GM06990 (cell line): ENCODE results near the gene HMCN2.

Experiments
- DNase-seq: peaks from one replicate; pipeline ENCODE4 v3.0.0-alpha.2; 2011; ENCODE audit not compliant: insufficient read length; ENCODE audit errors: extremely low read depth
- H3K27me3 ChIP-seq: replicated peaks from 2 replicates; pipeline ENCODE4 v1.6.0; 2011; ENCODE audit warnings: low read length; ENCODE audit not compliant: control insufficient read depth, insufficient read depth
- H3K36me3 ChIP-seq: 2 replicates; pipeline ENCODE4 v1.5.1; 2011; ENCODE audit warnings: low read length; ENCODE audit not compliant: control insufficient read depth, insufficient read depth
- H3K4me3 ChIP-seq: replicated peaks from 2 replicates; pipeline ENCODE4 v1.5.1; 2011; ENCODE audit warnings: low read depth, mild to moderate bottlenecking, control low read depth, low read length
- CTCF ChIP-seq: IDR thresholded peaks from 2 replicates; pipeline ENCODE4 v1.5.1; 2011; ENCODE audit warnings: low read length, control low read depth, mild to moderate bottlenecking, inconsistent platforms; ENCODE audit not compliant: insufficient read depth, poor library complexity, severe bottlenecking

HMCN2 gene

GRCh38 chr9:130325921-130326320 is 60.4 kb downstream of the HMCN2 start:
- no peak for DNase-seq
- no peaks in the 10 kb centered on the region for H3K36me3 ChIP-seq
- H3K27me3 ChIP-seq: peaks cover 4% of the 10 kb centered on the region
- TF ChIP-seq CTCF: no peak
- H3K4me3 ChIP-seq: no peak overlapping the region

DNA sequence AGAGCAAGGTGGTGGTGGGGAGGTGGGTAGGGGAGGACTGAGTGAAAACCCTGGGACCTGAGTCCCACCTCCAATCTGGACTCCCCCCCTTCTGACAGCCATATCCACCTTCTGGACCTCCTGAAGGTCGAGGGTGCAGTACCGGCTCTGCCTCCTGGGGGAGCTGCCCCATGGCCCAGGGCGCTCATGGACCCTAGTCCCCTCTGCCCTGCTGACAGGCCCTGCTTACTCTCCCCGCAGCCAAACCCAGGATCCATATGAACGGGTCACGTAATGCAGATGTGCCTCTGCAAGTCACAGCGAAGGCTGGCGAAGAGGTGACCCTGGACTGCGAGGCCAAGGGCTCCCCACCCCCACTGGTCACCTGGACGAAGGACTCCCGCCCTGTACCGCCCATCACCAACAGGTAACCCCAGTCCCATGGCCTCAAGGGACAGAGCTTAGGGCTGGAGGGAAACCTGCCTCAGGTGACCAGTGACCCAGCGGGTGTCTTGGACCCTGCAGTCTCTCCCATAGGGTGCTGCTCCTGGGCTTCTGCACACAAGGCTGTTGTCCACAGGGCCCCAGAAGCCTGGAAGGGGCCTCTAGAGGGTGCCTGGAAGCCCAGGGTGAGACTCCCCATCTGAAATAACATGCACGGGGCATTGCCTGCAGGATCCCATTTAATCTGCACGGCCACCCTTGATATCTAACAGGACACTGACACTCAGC is 61.7 kb downstream of the HMCN2 start:
- H3K4me3 ChIP-seq: no peak overlapping the region
- H3K27me3 ChIP-seq: peaks cover 4% of the 10 kb centered on the region
- H3K36me3 ChIP-seq: no peaks in the 10 kb centered on the region
- peak; percentile 35 for TF ChIP-seq CTCF
- DNase-seq: no peak

DNA sequence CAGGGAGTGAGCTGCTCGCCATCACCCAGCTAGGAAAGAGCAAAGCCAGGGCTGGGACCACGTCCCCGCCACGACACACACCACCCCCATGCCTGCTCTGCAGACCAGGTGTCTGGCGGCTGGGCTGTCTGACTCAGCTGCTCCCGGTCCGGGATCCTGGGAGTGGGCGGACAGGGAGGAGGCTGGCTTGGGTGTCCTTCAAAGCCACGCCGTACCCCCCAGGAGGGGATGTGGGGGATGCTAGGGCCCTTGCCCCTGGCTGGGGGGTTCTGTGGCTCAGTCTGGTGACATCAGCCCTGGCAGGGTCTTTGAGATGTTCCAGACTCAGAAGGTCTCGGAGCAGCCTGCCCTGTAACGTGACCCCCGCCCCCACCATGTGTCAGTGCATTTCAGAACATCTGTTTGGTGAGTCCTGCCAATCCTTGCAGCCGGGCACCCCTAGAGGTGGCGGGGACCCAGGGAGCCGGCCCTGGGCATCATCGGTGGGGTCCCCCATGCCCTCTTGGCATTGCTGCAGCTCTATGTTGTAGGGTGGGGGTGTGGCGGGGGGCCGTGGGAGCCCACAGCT is 62.3 kb downstream of the HMCN2 start:
- Histone ChIP-seq H3K27me3 (peaks cover 3% of the 10 kb centered on the region), H3K4me3 (no peak overlapping the region), H3K36me3 (no peaks in the 10 kb centered on the region)
- no peak for DNase-seq
- no peak for TF ChIP-seq CTCF

DNA sequence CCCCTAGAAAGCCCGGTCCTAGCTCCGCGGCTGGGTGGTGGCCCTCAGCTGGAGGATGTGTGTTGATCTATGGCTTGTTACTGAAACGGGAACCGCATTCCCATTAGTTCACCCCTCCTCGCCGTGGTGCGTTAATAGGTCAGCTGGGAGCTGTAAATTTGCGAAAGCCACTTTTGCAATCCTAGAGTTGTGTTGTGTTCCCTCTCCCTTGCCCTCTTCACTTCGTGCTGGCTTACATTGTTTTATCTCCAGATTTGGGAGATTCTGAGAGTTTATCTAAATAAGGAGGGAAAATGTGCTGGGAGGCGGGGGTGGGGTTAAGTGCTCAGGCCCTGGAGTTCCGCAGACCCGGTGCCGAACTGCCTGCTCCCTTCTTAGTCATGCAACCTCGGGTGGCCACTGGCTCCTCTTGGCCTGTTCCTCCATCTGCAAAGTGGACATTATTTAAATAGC is 62.8 kb downstream of the HMCN2 start:
- no peak overlapping the region for H3K4me3 ChIP-seq
- H3K27me3 ChIP-seq: no peaks in the 10 kb centered on the region; the same call in none of the 2 replicates
- DNase-seq: no peak
- H3K36me3 ChIP-seq: no peaks in the 10 kb centered on the region
- TF ChIP-seq CTCF: no peak

- DNase-seq: no peak
- H3K4me3 ChIP-seq: no peak overlapping the region
- no peaks in the 10 kb centered on the region for H3K36me3 ChIP-seq
- TF ChIP-seq CTCF: no peak
- no peaks in the 10 kb centered on the region; the same call in none of the 2 replicates for H3K27me3 ChIP-seq
These were observed 63.5 kb downstream of the HMCN2 start for GRCh38 chr9:130329061-130329460.
